HL-60 (cell line): ENCODE data around the gene SV2C.

ENCODE experiments used
- DNase-seq, 2 experiments: peaks; one replicate each; pipeline ENCODE4 v3.0.0-alpha.2; 2010 to 2020; ENCODE audit warnings: low read depth in 1 of 2, low spot score in 1 of 2
- H3K27ac ChIP-seq: fragments of 250-450 bp; sonication (Bioruptor Pico); replicated peaks from 2 replicates; pipeline ENCODE4 v1.5.1; 2020; ENCODE audit warnings: mild to moderate bottlenecking, moderate library complexity
- H3K27me3 ChIP-seq: fragments of 250-450 bp; sonication (Bioruptor Pico); 2 replicates; pipeline ENCODE4 v1.5.1; 2021; ENCODE audit warnings: mild to moderate bottlenecking, moderate library complexity; ENCODE audit not compliant: insufficient read depth, poor library complexity, severe bottlenecking
- H3K4me3 ChIP-seq: replicated peaks from 2 replicates; pipeline ENCODE4 v1.5.1; 2011; ENCODE audit warnings: mild to moderate bottlenecking, control low read depth, low read length; ENCODE audit not compliant: insufficient read depth
- GABPA ChIP-seq: IDR thresholded peaks from 2 replicates; pipeline ENCODE4 v1.6.1; 2012; ENCODE audit warnings: low read depth
- POLR2AphosphoS5 ChIP-seq: IDR thresholded peaks from 2 replicates; pipeline ENCODE4 v1.6.1; 2012; ENCODE audit warnings: low read depth
- SPI1 ChIP-seq: IDR thresholded peaks from 2 replicates; pipeline ENCODE4 v1.6.1; 2012; ENCODE audit warnings: low read depth, mild to moderate bottlenecking, borderline replicate concordance
- TF ChIP-seq, protein P1 (sequence below): IDR thresholded peaks from one replicate; pipeline ENCODE4 v1.5.1; 2011; ENCODE audit warnings: low read length, control low read depth, inconsistent platforms; ENCODE audit not compliant: insufficient read depth
- TF ChIP-seq, protein P2 (sequence below): IDR thresholded peaks from 2 replicates; pipeline ENCODE4 v1.6.1; 2012; ENCODE audit warnings: low read depth; ENCODE audit not compliant: insufficient replicate concordance

Gene SV2C

DNA sequence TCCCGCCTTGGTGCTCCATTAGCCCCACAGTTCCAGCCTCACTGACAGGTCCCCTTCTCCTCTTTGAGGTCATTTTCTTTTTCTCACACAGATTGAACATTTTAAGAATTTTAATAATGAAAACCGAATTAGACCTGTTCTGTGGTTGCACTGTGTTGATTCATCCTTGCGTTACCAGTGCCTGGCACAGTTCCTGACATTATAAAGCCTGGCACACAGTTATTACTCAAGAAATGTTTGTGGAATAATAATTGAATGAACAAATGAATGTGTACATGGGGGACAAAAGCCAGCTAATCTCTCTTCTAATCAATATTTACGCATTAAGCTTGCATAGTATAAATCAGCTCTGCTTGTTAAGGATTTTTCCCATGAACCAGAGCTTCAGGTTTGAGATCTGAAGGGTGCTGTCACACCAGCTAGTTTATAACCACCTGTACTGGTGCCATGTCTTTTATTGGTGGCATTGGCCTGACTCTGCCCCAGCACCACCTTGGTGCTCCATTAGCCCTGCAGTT, 80.0 kb downstream of the SV2C start:
- Histone ChIP-seq H3K4me3 (no peak overlapping the region), H3K27ac (no peak overlapping the region), H3K27me3 (no peaks in the 10 kb centered on the region)
- TF ChIP-seq, protein P1, sequence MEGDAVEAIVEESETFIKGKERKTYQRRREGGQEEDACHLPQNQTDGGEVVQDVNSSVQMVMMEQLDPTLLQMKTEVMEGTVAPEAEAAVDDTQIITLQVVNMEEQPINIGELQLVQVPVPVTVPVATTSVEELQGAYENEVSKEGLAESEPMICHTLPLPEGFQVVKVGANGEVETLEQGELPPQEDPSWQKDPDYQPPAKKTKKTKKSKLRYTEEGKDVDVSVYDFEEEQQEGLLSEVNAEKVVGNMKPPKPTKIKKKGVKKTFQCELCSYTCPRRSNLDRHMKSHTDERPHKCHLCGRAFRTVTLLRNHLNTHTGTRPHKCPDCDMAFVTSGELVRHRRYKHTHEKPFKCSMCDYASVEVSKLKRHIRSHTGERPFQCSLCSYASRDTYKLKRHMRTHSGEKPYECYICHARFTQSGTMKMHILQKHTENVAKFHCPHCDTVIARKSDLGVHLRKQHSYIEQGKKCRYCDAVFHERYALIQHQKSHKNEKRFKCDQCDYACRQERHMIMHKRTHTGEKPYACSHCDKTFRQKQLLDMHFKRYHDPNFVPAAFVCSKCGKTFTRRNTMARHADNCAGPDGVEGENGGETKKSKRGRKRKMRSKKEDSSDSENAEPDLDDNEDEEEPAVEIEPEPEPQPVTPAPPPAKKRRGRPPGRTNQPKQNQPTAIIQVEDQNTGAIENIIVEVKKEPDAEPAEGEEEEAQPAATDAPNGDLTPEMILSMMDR: no peak
- TF ChIP-seq, protein P2, sequence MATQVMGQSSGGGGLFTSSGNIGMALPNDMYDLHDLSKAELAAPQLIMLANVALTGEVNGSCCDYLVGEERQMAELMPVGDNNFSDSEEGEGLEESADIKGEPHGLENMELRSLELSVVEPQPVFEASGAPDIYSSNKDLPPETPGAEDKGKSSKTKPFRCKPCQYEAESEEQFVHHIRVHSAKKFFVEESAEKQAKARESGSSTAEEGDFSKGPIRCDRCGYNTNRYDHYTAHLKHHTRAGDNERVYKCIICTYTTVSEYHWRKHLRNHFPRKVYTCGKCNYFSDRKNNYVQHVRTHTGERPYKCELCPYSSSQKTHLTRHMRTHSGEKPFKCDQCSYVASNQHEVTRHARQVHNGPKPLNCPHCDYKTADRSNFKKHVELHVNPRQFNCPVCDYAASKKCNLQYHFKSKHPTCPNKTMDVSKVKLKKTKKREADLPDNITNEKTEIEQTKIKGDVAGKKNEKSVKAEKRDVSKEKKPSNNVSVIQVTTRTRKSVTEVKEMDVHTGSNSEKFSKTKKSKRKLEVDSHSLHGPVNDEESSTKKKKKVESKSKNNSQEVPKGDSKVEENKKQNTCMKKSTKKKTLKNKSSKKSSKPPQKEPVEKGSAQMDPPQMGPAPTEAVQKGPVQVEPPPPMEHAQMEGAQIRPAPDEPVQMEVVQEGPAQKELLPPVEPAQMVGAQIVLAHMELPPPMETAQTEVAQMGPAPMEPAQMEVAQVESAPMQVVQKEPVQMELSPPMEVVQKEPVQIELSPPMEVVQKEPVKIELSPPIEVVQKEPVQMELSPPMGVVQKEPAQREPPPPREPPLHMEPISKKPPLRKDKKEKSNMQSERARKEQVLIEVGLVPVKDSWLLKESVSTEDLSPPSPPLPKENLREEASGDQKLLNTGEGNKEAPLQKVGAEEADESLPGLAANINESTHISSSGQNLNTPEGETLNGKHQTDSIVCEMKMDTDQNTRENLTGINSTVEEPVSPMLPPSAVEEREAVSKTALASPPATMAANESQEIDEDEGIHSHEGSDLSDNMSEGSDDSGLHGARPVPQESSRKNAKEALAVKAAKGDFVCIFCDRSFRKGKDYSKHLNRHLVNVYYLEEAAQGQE: no peak
- TF ChIP-seq POLR2AphosphoS5: no peak
- no peak for TF ChIP-seq SPI1
- no peak for TF ChIP-seq GABPA
- DNase-seq: no peak

DNA sequence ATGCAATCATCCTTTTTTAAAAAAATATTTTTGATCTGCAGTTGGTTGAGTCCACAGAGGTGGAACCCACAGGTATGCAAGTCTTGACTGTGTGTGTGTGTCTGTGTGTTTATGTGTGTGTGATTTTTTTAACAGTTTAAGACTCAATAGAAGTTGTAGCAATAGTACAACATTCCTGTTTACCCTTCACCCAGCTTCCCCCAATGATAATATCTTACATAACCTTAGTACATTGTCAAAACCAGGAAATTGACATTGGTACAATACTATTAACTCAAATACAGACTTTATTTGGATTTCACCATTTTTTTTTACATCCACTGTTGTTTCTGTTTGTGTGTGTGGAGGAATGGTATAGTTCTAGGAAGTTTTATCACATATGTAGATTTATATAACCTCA, 81.8 kb downstream of the SV2C start:
- Histone ChIP-seq H3K27me3 (no peaks in the 10 kb centered on the region), H3K27ac (no peak overlapping the region), H3K4me3 (no peak overlapping the region)
- no peak for DNase-seq
- no peak for TF ChIP-seq GABPA
- TF ChIP-seq, protein P2: no peak
- TF ChIP-seq SPI1: no peak
- TF ChIP-seq POLR2AphosphoS5: no peak
- TF ChIP-seq, protein P1: no peak

DNA sequence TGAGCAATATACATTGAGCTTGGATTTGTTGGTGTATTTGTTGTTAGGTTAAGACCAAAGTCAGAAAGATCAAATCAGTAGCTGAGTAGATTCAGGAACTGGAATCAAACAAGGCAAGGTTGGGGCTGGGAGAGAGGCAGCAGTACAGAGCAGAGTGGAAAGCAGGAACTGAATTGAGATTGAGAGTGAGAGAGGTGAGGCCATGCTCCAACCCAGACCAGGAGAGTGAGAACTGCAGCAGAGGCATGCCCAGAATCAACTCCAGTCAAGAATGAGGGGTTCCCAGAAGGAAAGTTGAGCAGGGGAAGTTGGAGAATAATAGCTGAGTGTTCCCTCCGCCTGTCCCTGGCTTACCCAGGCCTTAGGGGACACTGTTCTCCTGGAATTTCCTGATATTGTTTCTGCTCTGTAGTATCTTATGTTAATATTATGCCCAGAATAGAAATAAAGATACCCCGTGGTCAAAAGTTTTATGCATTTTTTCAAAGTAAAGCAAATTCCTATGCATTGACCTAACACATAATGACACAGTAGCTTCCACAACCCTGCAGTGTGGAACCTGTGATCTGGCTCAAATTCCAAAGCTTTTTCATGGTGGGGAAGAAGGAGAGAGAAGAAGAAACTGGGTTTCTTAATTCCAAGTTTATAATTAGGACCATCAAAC, 82.7 kb downstream of the SV2C start:
- no peak overlapping the region for H3K4me3 ChIP-seq
- no peak for DNase-seq
- TF ChIP-seq GABPA: no peak
- TF ChIP-seq, protein P1: no peak
- TF ChIP-seq, protein P2: no peak
- no peak for TF ChIP-seq POLR2AphosphoS5
- no peak for TF ChIP-seq SPI1
- H3K27me3 ChIP-seq: no peaks in the 10 kb centered on the region
- no peak overlapping the region for H3K27ac ChIP-seq
